HEK293 (cell line): ENCODE results near the gene COL25A1.

ENCODE experiments used
- CTCF ChIA-PET: fragments of 350-600 bp; formaldehyde crosslinking; extraction: SDS; loops from one replicate; lab custom pipeline; 2021; ENCODE audit warnings: antibody characterized with exemption; lab: Yijun Ruan, JAX
- POLR2A ChIA-PET: fragments of 300-600 bp; formaldehyde crosslinking; extraction: SDS; loops from one replicate; lab custom pipeline; 2020; ENCODE audit warnings: antibody characterized with exemption, inconsistent platforms; lab: Yijun Ruan, JAX
- H3K27ac ChIP-seq: fragments of 200-500 bp; sonication (Bioruptor generic); 2 replicates; pipeline ENCODE4 v1.5.1; 2014; ENCODE audit warnings: low read depth, low read length, control low read depth, inconsistent platforms; ENCODE audit errors: extremely low read depth
- H3K36me3 ChIP-seq, 2 experiments: fragments of 200-500 bp in 1 of 2; sonication (Bioruptor generic) in 1 of 2; 1 replicate in 1 of 2; 2 replicates in 1 of 2; pipeline ENCODE4 v1.5.1; 2014 to 2017; ENCODE audit warnings: inconsistent platforms in 2 of 2, low read length in 2 of 2; ENCODE audit not compliant: control insufficient read depth in 2 of 2, insufficient read depth in 1 of 2
- H3K4me1 ChIP-seq: fragments of 200-500 bp; sonication (Bioruptor generic); 2 replicates; pipeline ENCODE4 v1.5.1; 2014; ENCODE audit warnings: mild to moderate bottlenecking, low read length, inconsistent platforms; ENCODE audit not compliant: control insufficient read depth, insufficient read depth
- H3K4me3 ChIP-seq: 2 replicates; pipeline ENCODE4 v1.5.1; 2011; ENCODE audit warnings: low read depth, mild to moderate bottlenecking, control low read depth, low read length, moderate library complexity
- H3K9me3 ChIP-seq: fragments of 200-500 bp; sonication (Bioruptor generic); 2 replicates; pipeline ENCODE4 v1.5.1; 2014; ENCODE audit warnings: low read depth, low read length, inconsistent platforms; ENCODE audit not compliant: control insufficient read depth, insufficient read depth
- EGR2 ChIP-seq: fragments of 450-650 bp; formaldehyde crosslinking; IDR thresholded peaks from 2 replicates; pipeline ENCODE4 v1.5.1; 2016; ENCODE audit warnings: low read depth, missing biosample characterization, missing genetic modification characterization
- GLIS2 ChIP-seq: fragments of 450-650 bp; formaldehyde crosslinking; IDR thresholded peaks from 2 replicates; pipeline ENCODE4 v1.5.1; 2016; ENCODE audit warnings: missing biosample characterization, missing genetic modification characterization
- SCRT1 ChIP-seq: fragments of 450-650 bp; formaldehyde crosslinking; IDR thresholded peaks from 2 replicates; pipeline ENCODE4 v1.5.1; 2016; ENCODE audit warnings: missing biosample characterization, missing genetic modification characterization, borderline replicate concordance
- YY1 ChIP-seq: fragments of 450-650 bp; formaldehyde crosslinking; IDR thresholded peaks from 2 replicates; pipeline ENCODE4 v1.5.1; 2018; ENCODE audit warnings: missing biosample characterization, missing genetic modification characterization
- ZFHX2 ChIP-seq: fragments of 450-650 bp; formaldehyde crosslinking; conservative IDR thresholded peaks from 2 replicates; pipeline ENCODE4 v1.5.1; 2016; ENCODE audit warnings: missing biosample characterization, missing genetic modification characterization
- ZNF146 ChIP-seq: fragments of 450-650 bp; formaldehyde crosslinking; IDR thresholded peaks from 2 replicates; pipeline ENCODE4 v1.5.1; 2016; ENCODE audit warnings: missing biosample characterization, missing genetic modification characterization
- ZNF248 ChIP-seq: fragments of 450-650 bp; formaldehyde crosslinking; IDR thresholded peaks from 2 replicates; pipeline ENCODE4 v1.5.1; 2017; ENCODE audit warnings: missing biosample characterization, missing genetic modification characterization
- ZNF354C ChIP-seq: fragments of 450-650 bp; formaldehyde crosslinking; IDR thresholded peaks from 2 replicates; pipeline ENCODE4 v1.5.1; 2016; ENCODE audit warnings: missing biosample characterization, missing genetic modification characterization, low read depth, borderline replicate concordance
- ZNF423 ChIP-seq: fragments of 450-650 bp; formaldehyde crosslinking; IDR thresholded peaks from 2 replicates; pipeline ENCODE4 v1.5.1; 2016; ENCODE audit warnings: missing biosample characterization, missing genetic modification characterization
- ZNF48 ChIP-seq: fragments of 450-650 bp; formaldehyde crosslinking; IDR thresholded peaks from 2 replicates; pipeline ENCODE4 v1.5.1; 2016; ENCODE audit warnings: missing biosample characterization, missing genetic modification characterization
- ZNF530 ChIP-seq: fragments of 450-650 bp; formaldehyde crosslinking; IDR thresholded peaks from 2 replicates; pipeline ENCODE4 v1.5.1; 2016; ENCODE audit warnings: low read depth, missing biosample characterization, missing genetic modification characterization
- ZNF555 ChIP-seq: fragments of 450-650 bp; formaldehyde crosslinking; conservative IDR thresholded peaks from 2 replicates; pipeline ENCODE4 v1.5.1; 2017; ENCODE audit warnings: missing biosample characterization, mild to moderate bottlenecking, missing genetic modification characterization, inconsistent platforms
- ZSCAN16 ChIP-seq: fragments of 450-650 bp; formaldehyde crosslinking; IDR thresholded peaks from 2 replicates; pipeline ENCODE4 v1.5.1; 2016; ENCODE audit warnings: missing biosample characterization, missing genetic modification characterization
- TF ChIP-seq, protein P1 (sequence below): sonication (generic); formaldehyde crosslinking; IDR thresholded peaks from 2 replicates; pipeline ENCODE4 v1.8.1; 2022; ENCODE audit warnings: mild to moderate bottlenecking, moderate library complexity, missing genetic modification reagents
- TF ChIP-seq, protein P2 (sequence below): fragments of 450-650 bp; formaldehyde crosslinking; IDR thresholded peaks from 2 replicates; pipeline ENCODE4 v1.5.1; 2016; ENCODE audit warnings: missing biosample characterization, missing genetic modification characterization
- TF ChIP-seq, protein P3 (sequence below): fragments of 450-650 bp; formaldehyde crosslinking; IDR thresholded peaks from 2 replicates; pipeline ENCODE4 v1.5.1; 2016; ENCODE audit warnings: missing biosample characterization, missing genetic modification characterization
- TF ChIP-seq, protein P4 (sequence below): fragments of 450-650 bp; formaldehyde crosslinking; IDR thresholded peaks from 2 replicates; pipeline ENCODE4 v1.5.1; 2017; ENCODE audit warnings: missing biosample characterization, missing genetic modification characterization
- TF ChIP-seq, protein P5 (sequence below): fragments of 450-650 bp; formaldehyde crosslinking; IDR thresholded peaks from 2 replicates; pipeline ENCODE4 v1.5.1; 2016; ENCODE audit warnings: missing biosample characterization, missing genetic modification characterization, borderline replicate concordance
- TF ChIP-seq, protein P6 (sequence below): fragments of 450-650 bp; formaldehyde crosslinking; IDR thresholded peaks from 2 replicates; pipeline ENCODE4 v1.5.1; 2016; ENCODE audit warnings: missing biosample characterization, missing genetic modification characterization

Gene COL25A1

DNA sequence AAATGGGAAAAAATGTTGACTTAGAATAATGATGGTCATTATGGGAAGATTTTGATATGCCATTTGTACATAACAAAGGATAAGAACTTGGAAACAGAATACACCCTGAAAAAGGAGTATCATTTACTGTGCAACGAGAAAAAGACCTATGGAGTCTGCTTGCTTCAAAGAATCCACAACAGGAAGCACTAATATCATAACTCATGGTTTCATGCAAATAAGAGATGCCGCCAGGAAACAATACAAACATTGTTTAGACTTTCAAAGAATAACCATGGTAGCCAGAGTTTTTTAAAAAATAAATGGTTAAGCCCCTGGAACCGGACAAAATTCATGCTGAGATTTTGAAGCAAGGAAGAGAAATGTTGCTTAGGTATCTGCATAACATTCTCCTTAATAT is 399.7 kb downstream of the COL25A1 start:
- H3K27ac ChIP-seq, result no peak overlapping the region
- no peaks in the 10 kb centered on the region for H3K9me3 ChIP-seq
- TF ChIP-seq, protein P1, sequence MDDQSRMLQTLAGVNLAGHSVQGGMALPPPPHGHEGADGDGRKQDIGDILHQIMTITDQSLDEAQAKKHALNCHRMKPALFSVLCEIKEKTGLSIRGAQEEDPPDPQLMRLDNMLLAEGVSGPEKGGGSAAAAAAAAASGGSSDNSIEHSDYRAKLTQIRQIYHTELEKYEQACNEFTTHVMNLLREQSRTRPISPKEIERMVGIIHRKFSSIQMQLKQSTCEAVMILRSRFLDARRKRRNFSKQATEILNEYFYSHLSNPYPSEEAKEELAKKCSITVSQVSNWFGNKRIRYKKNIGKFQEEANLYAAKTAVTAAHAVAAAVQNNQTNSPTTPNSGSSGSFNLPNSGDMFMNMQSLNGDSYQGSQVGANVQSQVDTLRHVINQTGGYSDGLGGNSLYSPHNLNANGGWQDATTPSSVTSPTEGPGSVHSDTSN (CRISPR knock-in tag), result no peak
- no peak for TF ChIP-seq ZNF146
- no peak for TF ChIP-seq ZNF423 (tag by site-specific recombination)
- TF ChIP-seq ZNF555, result no peak
- TF ChIP-seq, protein P2, sequence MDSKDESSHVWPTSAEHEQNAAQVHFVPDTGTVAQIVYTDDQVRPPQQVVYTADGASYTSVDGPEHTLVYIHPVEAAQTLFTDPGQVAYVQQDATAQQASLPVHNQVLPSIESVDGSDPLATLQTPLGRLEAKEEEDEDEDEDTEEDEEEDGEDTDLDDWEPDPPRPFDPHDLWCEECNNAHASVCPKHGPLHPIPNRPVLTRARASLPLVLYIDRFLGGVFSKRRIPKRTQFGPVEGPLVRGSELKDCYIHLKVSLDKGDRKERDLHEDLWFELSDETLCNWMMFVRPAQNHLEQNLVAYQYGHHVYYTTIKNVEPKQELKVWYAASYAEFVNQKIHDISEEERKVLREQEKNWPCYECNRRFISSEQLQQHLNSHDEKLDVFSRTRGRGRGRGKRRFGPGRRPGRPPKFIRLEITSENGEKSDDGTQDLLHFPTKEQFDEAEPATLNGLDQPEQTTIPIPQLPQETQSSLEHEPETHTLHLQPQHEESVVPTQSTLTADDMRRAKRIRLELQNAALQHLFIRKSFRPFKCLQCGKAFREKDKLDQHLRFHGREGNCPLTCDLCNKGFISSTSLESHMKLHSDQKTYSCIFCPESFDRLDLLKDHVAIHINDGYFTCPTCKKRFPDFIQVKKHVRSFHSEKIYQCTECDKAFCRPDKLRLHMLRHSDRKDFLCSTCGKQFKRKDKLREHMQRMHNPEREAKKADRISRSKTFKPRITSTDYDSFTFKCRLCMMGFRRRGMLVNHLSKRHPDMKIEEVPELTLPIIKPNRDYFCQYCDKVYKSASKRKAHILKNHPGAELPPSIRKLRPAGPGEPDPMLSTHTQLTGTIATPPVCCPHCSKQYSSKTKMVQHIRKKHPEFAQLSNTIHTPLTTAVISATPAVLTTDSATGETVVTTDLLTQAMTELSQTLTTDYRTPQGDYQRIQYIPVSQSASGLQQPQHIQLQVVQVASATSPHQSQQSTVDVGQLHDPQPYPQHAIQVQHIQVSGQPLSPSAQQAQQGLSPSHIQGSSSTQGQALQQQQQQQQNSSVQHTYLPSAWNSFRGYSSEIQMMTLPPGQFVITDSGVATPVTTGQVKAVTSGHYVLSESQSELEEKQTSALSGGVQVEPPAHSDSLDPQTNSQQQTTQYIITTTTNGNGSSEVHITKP, result no peak
- TF ChIP-seq, protein P3, sequence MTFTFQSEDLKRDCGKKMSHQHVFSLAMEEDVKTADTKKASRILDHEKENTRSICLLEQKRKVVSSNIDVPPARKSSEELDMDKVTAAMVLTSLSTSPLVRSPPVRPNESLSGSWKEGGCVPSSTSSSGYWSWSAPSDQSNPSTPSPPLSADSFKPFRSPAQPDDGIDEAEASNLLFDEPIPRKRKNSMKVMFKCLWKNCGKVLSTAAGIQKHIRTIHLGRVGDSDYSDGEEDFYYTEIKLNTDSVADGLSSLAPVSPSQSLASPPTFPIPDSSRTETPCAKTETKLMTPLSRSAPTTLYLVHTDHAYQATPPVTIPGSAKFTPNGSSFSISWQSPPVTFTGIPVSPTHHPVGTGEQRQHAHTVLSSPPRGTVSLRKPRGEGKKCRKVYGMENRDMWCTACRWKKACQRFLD, result no peak
- TF ChIP-seq, protein P4, sequence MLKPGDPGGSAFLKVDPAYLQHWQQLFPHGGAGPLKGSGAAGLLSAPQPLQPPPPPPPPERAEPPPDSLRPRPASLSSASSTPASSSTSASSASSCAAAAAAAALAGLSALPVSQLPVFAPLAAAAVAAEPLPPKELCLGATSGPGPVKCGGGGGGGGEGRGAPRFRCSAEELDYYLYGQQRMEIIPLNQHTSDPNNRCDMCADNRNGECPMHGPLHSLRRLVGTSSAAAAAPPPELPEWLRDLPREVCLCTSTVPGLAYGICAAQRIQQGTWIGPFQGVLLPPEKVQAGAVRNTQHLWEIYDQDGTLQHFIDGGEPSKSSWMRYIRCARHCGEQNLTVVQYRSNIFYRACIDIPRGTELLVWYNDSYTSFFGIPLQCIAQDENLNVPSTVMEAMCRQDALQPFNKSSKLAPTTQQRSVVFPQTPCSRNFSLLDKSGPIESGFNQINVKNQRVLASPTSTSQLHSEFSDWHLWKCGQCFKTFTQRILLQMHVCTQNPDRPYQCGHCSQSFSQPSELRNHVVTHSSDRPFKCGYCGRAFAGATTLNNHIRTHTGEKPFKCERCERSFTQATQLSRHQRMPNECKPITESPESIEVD (tag by site-specific recombination), result no peak
- TF ChIP-seq, protein P5, sequence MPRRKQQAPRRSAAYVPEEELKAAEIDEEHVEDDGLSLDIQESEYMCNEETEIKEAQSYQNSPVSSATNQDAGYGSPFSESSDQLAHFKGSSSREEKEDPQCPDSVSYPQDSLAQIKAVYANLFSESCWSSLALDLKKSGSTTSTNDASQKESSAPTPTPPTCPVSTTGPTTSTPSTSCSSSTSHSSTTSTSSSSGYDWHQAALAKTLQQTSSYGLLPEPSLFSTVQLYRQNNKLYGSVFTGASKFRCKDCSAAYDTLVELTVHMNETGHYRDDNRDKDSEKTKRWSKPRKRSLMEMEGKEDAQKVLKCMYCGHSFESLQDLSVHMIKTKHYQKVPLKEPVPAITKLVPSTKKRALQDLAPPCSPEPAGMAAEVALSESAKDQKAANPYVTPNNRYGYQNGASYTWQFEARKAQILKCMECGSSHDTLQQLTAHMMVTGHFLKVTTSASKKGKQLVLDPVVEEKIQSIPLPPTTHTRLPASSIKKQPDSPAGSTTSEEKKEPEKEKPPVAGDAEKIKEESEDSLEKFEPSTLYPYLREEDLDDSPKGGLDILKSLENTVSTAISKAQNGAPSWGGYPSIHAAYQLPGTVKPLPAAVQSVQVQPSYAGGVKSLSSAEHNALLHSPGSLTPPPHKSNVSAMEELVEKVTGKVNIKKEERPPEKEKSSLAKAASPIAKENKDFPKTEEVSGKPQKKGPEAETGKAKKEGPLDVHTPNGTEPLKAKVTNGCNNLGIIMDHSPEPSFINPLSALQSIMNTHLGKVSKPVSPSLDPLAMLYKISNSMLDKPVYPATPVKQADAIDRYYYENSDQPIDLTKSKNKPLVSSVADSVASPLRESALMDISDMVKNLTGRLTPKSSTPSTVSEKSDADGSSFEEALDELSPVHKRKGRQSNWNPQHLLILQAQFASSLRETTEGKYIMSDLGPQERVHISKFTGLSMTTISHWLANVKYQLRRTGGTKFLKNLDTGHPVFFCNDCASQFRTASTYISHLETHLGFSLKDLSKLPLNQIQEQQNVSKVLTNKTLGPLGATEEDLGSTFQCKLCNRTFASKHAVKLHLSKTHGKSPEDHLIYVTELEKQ, result no peak
- TF ChIP-seq, protein P6, sequence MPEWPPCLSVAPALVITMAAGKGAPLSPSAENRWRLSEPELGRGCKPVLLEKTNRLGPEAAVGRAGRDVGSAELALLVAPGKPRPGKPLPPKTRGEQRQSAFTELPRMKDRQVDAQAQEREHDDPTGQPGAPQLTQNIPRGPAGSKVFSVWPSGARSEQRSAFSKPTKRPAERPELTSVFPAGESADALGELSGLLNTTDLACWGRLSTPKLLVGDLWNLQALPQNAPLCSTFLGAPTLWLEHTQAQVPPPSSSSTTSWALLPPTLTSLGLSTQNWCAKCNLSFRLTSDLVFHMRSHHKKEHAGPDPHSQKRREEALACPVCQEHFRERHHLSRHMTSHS (tag by site-specific recombination), result no peak
- TF ChIP-seq YY1, result no peak
- no peak overlapping the region for H3K4me3 ChIP-seq
- peaks cover 4% of the 10 kb centered on the region; the same call in 1 of the 2 replicates for H3K4me1 ChIP-seq
- ChIA-PET POLR2A (no interaction called here), CTCF (no interaction called here)
- H3K36me3 ChIP-seq, result no peaks in the 10 kb centered on the region

DNA sequence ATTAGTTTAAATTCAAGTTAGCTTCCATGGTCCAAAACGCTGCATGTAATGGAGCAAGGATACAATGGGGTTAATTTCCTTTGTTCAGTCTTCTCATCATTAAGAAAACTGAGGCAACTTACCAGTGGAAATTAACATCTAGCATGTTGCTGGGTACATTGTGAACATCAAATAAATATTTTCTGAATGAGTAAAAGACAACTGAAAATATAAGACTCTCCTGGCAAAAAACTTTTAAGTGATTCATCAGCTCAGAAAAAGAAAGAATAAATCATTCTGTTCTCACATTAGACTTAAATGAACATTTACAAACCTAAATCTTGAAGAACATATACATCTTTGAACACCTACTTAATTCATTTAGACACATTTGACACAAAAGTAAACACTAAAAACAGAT is 401.2 kb downstream of the COL25A1 start:
- no peaks in the 10 kb centered on the region for H3K36me3 ChIP-seq
- ChIA-PET CTCF (no interaction called here), POLR2A (no interaction called here)
- no peak for TF ChIP-seq EGR2 (tag by site-specific recombination)
- no peak for TF ChIP-seq ZNF530
- TF ChIP-seq ZFHX2, result no peak
- TF ChIP-seq ZNF248 (tag by site-specific recombination), result no peak
- no peak for TF ChIP-seq ZNF48
- no peak for TF ChIP-seq ZSCAN16
- TF ChIP-seq GLIS2 (tag by site-specific recombination), result no peak
- TF ChIP-seq SCRT1, result no peak
- no peak for TF ChIP-seq ZNF354C (tag by site-specific recombination)
- no peak overlapping the region for H3K27ac ChIP-seq
- H3K4me3 ChIP-seq, result no peak overlapping the region
- peaks cover 4% of the 10 kb centered on the region; the same call in 1 of the 2 replicates for H3K4me1 ChIP-seq
- H3K9me3 ChIP-seq, result no peaks in the 10 kb centered on the region
